ENCODE data around the gene CD151.
A peak's percentile ranks its signal among the peaks of the same experiment; 100 is the strongest.

CD151 gene

DNA sequence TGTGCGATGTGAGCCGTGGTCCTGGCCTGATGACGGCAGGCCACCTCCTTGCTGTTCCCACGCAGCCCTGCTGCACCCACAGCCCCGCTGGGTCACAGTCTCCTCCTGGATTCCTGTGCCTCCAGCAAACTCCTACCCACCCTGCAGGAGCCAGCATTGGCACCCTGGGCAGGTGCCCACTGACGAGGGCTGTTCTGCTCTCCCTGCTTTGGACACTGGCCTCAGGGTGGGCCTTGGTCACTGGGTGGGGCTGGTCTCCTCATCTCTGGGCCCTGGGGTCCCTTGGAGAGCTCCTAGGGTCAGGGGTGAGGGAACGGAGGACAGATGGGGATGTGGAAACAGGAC lies 22.6 kb downstream of the CD151 start:
- DNase-seq = no peak
- Histone ChIP-seq H3K27ac (peak overlapping the region; percentile 38), H3K36me3 (no peaks in the 10 kb centered on the region), H3K4me3 (ENCODE audit: low read depth, low read length) (no peak overlapping the region), H3K9me3 (ENCODE audit: severe bottlenecking) (no peaks in the 10 kb centered on the region), H3K27me3 (ENCODE audit: insufficient read depth, low read depth, severe bottlenecking) (no peaks in the 10 kb centered on the region)
- TF ChIP-seq, protein P1, sequence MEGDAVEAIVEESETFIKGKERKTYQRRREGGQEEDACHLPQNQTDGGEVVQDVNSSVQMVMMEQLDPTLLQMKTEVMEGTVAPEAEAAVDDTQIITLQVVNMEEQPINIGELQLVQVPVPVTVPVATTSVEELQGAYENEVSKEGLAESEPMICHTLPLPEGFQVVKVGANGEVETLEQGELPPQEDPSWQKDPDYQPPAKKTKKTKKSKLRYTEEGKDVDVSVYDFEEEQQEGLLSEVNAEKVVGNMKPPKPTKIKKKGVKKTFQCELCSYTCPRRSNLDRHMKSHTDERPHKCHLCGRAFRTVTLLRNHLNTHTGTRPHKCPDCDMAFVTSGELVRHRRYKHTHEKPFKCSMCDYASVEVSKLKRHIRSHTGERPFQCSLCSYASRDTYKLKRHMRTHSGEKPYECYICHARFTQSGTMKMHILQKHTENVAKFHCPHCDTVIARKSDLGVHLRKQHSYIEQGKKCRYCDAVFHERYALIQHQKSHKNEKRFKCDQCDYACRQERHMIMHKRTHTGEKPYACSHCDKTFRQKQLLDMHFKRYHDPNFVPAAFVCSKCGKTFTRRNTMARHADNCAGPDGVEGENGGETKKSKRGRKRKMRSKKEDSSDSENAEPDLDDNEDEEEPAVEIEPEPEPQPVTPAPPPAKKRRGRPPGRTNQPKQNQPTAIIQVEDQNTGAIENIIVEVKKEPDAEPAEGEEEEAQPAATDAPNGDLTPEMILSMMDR (IDR thresholded peaks at IDR 0.05; ENCODE audit: low read depth, low read length) = no peak

DNA sequence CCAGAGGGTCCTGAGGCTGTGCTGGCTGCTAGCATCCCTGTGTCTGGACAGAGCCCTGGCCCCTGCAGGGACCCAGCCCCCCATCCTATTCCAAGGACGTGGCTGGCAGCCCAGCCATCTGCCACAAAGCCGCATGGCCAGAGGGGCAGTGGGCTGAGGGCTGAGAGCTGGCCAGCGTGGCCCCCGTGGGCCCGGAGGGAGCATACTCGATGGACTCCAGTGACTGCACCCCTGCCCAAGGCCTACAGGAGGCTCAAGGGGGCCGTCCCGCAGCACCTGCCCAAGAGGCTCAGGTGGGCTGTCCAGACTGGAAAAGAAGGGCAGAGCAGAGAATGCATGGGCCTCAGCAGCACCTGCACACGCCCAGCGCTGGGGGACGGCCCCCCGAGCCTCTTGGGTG lies 23.0 kb downstream of the CD151 start:
- TF ChIP-seq, protein P1 (IDR thresholded peaks at IDR 0.05; ENCODE audit: low read depth, low read length) = no peak
- Histone ChIP-seq H3K4me3 (ENCODE audit: low read depth, low read length) (no peak overlapping the region), H3K27me3 (ENCODE audit: insufficient read depth, low read depth, severe bottlenecking) (no peaks in the 10 kb centered on the region), H3K27ac (peak overlapping the region; percentile 10), H3K9me3 (ENCODE audit: severe bottlenecking) (no peaks in the 10 kb centered on the region), H3K36me3 (no peaks in the 10 kb centered on the region)
- DNase-seq = no peak

DNA sequence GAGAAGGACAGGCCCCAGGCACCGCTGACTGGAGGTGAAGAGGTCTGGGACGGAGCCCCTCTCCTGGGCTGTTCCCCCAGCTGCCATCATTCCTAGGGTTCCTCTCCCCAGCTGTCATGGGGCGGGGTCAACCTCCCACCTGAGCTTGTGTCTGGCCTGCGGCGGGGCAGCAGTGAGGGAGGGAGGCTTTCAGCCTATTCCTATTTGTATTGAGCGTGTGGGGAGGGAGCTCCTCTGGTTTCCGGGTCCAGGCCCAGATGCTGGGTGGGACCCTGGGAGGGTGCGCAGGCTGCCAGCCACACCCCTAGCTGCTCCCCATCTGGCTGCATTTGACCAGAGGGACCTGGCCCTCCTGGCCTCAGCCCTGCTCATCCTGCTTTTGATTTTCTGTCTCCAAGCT lies 23.6 kb downstream of the CD151 start:
- Histone ChIP-seq H3K27me3 (ENCODE audit: insufficient read depth, low read depth, severe bottlenecking) (no peaks in the 10 kb centered on the region), H3K9me3 (ENCODE audit: severe bottlenecking) (no peaks in the 10 kb centered on the region), H3K36me3 (no peaks in the 10 kb centered on the region), H3K27ac (peak overlapping the region; percentile 10), H3K4me3 (ENCODE audit: low read depth, low read length) (no peak overlapping the region)
- DNase-seq = no peak
- TF ChIP-seq, protein P1 (IDR thresholded peaks at IDR 0.05; ENCODE audit: low read depth, low read length) = no peak

DNA sequence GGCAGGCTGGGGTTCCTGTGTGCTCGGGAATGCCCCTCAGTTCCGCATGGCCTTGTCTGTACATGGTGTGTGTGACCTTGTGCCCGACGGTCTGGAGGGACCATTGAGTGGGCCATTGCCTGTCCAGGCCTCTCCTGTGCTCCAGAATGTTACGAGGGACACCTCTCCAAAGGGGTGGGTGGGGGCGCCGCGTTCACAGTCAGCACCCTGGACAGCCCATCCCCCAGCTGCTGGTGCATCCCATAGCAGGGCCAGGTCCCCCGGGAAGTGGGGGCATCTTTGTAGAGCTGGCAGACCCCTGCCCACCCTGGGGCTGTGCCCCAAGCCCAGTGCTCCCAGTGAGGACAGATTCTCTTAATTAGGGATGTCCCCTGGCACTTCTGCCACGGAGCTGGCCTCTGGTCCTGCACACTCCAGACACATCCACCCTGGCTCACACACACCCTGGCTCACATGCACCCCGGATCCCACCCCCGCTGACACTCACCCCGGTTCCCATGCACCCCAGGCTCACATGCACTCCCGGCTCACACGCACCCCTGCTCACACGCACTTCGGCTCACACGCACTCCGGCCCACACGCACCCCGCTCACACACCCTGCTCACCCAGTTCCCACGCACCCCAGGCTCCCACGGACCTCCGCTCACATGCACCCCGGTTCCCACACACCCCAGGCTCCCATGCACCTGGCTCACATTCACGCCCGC lies 25.5 kb downstream of the CD151 start:
- no peak overlapping the region for H3K4me3 ChIP-seq (ENCODE audit: low read depth, low read length)
- H3K36me3 ChIP-seq = 0 out of 2 replicates have a peak, but pooled peaks cover under 1% of the 10 kb centered on the region
- no peaks in the 10 kb centered on the region for H3K9me3 ChIP-seq (ENCODE audit: severe bottlenecking)
- TF ChIP-seq, protein P1 (IDR thresholded peaks at IDR 0.05; ENCODE audit: low read depth, low read length) = no peak
- no peak overlapping the region for H3K27ac ChIP-seq
- DNase-seq = no peak
- H3K27me3 ChIP-seq (ENCODE audit: insufficient read depth, low read depth, severe bottlenecking) = no peaks in the 10 kb centered on the region

DNA sequence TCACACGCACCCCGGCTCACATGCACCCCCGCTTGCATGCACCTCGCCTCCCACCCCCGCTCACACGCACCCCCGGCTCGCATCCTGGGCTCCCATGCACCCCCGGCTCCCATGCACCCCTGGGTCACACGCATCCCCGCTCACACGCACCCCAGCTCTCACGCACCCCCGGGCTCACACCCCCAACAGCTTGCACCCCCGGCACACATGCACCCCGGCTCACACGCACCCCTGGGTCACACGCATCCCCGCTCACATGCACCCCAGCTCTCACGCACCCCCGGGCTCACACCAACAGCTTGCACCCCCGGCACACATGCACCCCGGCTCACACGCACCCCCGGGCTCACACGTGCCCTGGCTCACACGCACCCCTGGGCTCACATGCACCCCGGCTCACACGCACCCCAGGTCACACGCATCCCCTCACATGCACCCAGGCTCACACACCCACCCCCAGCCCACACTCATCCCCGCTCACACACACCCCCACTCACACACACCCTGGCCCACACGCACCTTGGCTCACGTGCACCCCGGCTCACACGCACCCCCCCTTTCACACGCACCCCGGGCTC lies 26.1 kb downstream of the CD151 start:
- TF ChIP-seq, protein P1 (IDR thresholded peaks at IDR 0.05; ENCODE audit: low read depth, low read length) = no peak
- H3K27ac ChIP-seq = no peak overlapping the region
- peaks cover 3% of the 10 kb centered on the region; the same call in 1 of the 2 replicates for H3K36me3 ChIP-seq
- no peak overlapping the region for H3K4me3 ChIP-seq (ENCODE audit: low read depth, low read length)
- H3K27me3 ChIP-seq (ENCODE audit: insufficient read depth, low read depth, severe bottlenecking) = no peaks in the 10 kb centered on the region
- no peaks in the 10 kb centered on the region for H3K9me3 ChIP-seq (ENCODE audit: severe bottlenecking)
- no peak for DNase-seq
